ENCODE results near the gene CCDC9B.

CCDC9B gene

DNA sequence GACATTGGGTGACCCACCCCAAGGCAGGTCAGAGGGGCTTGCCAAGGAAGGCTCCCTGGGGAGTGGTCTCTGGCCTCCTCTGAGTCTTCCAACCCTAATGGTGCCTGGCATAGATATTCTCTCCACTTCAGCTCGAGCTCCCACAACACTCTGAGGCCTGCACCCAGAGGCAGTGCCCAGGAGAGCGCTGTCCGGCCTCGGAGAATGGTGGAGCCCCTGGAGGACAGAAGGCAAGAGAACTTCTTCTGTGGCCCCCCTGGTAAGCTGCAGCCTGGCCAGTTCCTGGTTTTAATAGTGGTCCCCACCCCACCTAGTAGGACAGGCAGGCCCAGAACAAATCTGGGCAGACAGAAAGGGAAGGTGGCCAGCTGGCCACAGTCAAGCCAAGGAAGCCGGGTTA, 24.3 kb upstream of the CCDC9B start:
- DNase-seq: no peak

- DNase-seq: no peak
Measured at GRCh38 chr15:40364251-40364650, 23.5 kb upstream of the CCDC9B start.

GRCh38 chr15:40363611-40364010, 22.9 kb upstream of the CCDC9B start:
- DNase-seq: no peak

GRCh38 chr15:40361640-40362039, 20.9 kb upstream of the CCDC9B start:
- DNase-seq: no peak

- DNase-seq: no peak
Measured at GRCh38 chr15:40360015-40360414, 19.3 kb upstream of the CCDC9B start.

DNA sequence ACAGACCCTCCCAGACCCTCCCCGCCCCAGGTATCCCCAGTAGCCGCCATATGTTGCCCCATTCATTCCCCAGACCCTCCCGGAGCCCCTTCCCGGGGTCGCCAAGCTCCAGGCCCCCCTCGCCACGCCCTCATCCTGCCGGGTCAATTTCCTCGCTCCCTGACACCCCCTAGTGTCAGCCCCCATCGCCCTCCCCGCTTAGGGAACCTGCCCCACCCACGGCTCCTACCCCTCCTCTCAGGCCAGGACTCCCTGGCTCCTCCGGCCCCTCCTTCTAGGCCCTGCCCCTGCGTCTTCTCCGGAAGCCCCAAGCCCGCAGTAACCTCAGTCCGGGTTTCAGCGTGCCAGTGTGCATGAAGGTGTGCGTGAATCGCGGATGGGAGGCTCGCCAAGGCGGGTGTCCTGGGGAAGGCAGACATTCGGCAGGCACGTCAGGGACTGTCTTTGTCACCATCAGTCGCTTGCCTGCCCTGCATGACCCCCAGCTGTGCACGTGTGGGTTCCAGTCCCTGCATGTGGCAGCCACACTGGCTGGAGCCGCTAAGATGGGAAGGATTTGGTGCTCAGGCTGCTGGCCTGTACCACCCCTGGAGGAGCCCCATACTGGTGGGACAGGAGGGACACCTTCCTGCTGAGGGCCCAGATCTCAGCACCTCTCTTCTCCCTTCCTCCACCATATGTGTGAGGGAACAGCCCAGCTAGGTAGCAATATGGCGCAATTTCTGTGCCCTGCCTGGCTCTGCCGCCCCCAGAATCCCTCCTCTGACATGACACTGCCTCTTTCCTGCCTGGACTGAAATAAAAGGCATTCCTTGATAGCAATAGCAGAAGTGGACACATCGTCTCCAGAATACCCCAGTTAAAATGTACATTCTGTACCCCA, 18.0 kb upstream of the CCDC9B start:
- no peak for DNase-seq

GRCh38 chr15:40357723-40358470, 17.2 kb upstream of the CCDC9B start, which contains the start of gene DISP2:
DISP2 (plus strand) TSS chr15:40358219; CDS start chr15:40358322, 103 bp downstream.
- DNase-seq: peak; percentile 83

DNA sequence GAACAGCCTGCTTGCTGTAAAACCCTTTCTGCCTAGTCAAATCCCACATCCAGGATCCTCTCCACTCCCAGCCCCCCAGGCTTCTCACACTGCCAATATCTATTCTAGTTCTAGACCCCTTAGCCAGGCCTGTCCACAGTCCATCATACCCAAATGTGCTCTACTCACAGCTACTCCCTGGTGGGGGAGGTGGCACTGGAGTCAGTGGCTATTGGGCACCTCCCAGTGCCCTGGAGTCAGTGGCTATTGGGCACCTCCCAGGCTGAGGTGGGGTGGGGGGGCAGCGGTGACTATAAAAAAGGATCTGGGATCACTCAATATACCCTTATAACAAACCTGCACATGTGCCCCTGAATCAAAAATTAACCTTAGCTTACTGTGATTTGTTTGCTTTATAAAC, 16.5 kb upstream of the CCDC9B start:
- DNase-seq: no peak

DNA sequence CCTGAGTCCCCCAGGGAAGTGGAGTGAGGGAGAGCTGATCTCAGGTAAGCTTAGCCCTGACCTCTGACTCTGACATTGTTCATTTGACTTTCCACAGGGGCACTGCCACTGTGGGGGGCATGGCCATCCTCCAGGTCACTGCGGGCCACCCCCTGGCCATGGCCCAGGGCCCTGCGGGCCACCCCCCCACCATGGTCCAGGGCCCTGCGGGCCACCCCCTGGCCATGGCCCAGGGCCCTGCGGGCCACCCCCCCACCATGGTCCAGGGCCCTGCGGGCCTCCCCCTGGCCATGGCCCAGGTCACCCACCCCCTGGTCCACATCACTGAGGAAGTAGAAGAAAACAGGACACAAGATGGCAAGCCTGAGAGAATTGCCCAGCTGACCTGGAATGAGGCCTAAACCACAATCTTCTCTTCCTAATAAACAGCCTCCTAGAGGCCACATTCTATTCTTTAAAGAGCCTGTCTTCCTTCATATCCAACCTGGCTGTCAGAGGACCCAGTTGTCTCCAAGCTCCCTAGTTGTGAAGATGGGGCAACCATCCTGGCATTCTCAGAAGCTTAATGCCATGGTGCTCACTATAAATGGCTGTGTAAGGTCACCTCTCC, 15.3 kb upstream of the CCDC9B start:
- no peak for DNase-seq

- no peak for DNase-seq
Measured at GRCh38 chr15:40354408-40355171, 13.9 kb upstream of the CCDC9B start.

DNA sequence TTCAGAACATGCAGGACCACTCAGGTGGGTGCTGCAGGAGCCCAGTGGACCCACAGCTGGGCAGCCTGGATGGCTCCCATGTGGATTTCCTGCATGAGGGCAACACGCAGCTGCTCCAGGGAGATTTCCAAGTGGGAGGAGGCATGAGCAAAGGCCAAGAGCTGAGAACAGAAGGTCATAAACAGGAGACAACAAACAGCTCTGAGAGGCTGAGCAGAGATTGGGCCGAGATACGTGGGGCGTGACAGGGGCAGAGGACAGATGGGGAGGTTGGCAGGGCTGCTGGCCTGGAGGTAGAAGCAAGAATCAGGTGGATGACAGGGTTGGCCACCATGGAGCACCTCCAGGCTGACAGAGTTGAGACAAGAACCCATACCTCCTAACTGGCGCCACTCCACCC, 13.0 kb upstream of the CCDC9B start:
- DNase-seq: no peak

DNA sequence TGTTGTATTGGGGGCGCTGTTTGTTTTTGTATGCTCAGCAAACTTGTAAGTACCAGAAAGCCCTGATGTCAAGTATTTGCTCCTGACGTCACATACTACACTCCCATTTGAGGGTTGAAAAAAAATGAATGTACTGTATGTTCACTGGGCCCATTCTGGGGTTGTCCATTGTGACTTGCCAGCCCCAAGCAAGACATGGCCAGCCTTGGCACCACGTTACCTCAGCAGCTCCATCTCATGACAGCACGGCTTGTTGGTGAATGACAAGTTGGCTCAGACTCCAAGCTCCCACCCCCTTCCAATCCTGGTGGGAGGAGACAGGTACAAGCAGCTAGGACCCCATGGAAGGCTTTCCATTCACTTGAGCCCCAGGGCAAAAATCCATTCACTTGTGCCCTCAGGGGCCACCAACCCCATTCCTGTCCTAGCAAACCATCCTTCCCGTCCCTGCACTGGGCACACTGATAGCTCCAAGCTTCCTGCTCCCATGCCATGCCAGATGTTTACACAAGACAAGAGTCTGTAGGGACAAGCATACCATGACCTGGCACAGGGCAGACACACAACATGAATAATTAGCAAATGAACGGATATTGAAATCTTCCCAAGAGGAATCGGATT, 11.7 kb upstream of the CCDC9B start:
- no peak for DNase-seq

DNA sequence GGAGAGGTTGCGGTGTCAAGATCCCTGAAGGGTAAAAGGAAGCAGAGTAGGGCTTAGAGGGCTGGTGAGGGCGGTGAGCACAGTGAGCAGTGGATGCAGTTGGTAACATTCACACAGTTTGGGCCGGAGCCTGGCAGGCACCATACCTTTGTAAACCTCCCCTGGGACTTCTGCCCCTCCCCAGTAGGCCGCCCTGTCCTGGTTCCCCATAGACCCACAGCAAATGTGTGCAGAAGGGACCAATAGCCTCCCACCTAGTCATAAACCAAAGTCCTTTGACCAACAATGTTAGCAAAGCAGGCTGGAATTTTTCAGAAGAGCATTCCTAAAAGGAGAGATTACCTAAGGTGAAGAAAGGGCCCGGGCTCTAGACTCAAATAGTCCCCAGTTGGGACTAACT, 8.4 kb upstream of the CCDC9B start:
- DNase-seq: no peak

GRCh38 chr15:40348474-40348870, 7.7 kb upstream of the CCDC9B start:
- DNase-seq: no peak

DNA sequence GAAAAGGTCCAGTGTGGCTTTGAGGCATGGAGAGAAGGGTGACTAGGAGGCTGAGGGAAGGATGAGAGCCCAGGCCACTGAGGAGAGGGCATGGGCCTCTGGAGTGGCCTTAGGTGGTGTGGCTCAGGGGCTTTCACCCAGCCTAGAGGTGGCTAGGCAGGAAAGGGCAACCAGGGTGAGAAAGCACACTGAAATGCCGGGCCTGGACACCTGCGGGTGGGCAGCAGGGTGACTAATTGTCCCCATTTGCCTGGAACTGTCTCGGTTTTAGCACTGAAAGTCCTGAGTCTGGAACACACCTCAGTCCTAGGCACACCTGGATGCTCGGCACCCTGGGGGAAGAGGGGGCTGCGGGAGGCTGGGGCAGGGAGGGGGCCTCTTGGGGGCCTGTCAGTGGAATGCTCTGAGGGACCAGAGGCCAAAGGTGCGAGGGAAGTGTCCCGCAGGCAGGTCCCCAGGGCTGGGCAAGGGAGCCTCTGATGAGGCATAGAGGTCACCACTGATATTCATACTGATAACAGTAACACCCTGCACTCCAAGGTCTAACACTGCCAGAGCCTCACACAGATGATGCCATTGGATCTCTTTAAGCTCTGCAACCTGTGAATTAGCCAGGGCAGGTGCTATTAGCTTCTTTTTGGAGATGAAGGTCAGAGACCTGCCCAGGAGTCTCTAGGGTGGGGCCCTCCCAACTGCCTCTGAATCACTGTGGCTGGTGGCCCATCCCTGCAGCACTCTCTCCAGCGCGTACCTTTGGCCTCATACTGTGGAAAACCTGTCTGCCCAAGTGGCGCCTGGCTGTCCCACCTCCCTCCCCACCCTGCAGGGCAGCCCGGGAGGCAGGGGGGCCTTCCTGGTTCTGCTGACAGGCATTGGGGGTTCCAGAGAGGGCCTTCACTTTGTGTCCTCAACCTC, 7.1 kb upstream of the CCDC9B start:
- no peak for DNase-seq

GRCh38 chr15:40346579-40347558, 6.1 kb upstream of the CCDC9B start:
- DNase-seq: no peak

DNA sequence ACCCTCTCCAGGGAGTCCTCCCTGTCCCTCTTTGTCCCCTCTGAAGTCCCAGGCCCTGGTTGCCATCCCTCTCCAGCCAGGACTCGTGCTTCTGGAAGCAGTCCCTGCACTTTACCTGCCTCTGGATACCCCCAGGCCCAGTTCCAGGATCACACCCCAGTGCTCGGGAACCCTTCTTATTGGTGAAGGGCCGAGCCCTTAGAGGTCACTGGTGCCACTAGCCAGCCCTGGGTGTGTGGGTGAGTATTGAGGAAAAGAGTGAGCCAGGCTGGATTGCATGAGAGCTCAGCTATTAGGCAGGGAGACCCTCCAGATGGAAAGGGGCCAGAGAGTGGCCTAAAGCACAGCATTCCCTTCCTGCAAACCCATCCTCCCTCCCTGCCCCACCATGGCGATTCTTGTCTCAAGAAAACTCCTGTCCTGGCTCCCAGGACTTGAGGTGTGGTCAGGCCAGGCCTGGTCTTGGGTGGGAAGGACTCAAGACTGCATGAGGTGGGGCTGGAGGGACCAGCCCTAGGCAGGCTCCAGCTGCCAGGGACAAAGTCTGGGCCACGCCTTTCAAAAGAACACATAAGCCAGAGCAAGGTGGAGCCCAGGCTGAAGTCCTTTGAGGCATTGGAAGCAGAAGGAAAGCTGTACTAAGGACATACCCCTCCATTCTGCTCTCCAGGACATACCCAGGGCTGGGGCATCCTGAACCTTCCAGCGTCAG, 5.3 kb upstream of the CCDC9B start:
- no peak for DNase-seq

- DNase-seq: no peak
Measured at GRCh38 chr15:40345225-40345866, 4.6 kb upstream of the CCDC9B start.

GRCh38 chr15:40344631-40345120, 3.9 kb upstream of the CCDC9B start:
- peak; percentile 50 for DNase-seq
